HG02943 (cell line): ENCODE data around the gene KCNE1.
"Not testable (repeated sequence)": the region's sequence is repeated elsewhere in the genome, so short reads cannot be mapped to it uniquely, and the experiment has no call there.

Experiments used
- ATAC-seq: cut with Tn5 transposase; IDR thresholded peaks from one replicate; pipeline ENCODE4 v1.9.1; 2021; ENCODE audit warnings: mild to moderate bottlenecking, low read depth, moderate library complexity; ENCODE audit not compliant: unreplicated experiment

KCNE1 gene

GRCh38 chr21:34511787-34512455 is at the start of gene KCNE1:
Gene KCNE1, minus strand, starts transcription at chr21:34512210. Its CDS starts 62,576 bp downstream, at chr21:34449634.
- no peak for ATAC-seq

- no peak for ATAC-seq
Observed at GRCh38 chr21:34561806-34562205, 49.8 kb upstream of the KCNE1 start.

- no peak for ATAC-seq
Observed at GRCh38 chr21:34560609-34561008, 48.6 kb upstream of the KCNE1 start.

GRCh38 chr21:34560021-34560420 is 48.0 kb upstream of the KCNE1 start:
- no peak for ATAC-seq

- no peak for ATAC-seq
Observed at GRCh38 chr21:34559089-34559631, 47.1 kb upstream of the KCNE1 start.

GRCh38 chr21:34558166-34558565 is 46.2 kb upstream of the KCNE1 start:
- ATAC-seq, result no peak

- ATAC-seq, result no peak
Observed at GRCh38 chr21:34557261-34557660, 45.3 kb upstream of the KCNE1 start.

- not testable (repeated sequence) for ATAC-seq
Observed at GRCh38 chr21:34554670-34555069, 42.7 kb upstream of the KCNE1 start.

GRCh38 chr21:34554227-34554626 is 42.2 kb upstream of the KCNE1 start:
- no peak for ATAC-seq

- no peak for ATAC-seq
Observed at GRCh38 chr21:34553151-34553952, 41.3 kb upstream of the KCNE1 start.

GRCh38 chr21:34552360-34553098 is 40.5 kb upstream of the KCNE1 start:
- ATAC-seq, result no peak

GRCh38 chr21:34550182-34550799 is 38.3 kb upstream of the KCNE1 start:
- no peak for ATAC-seq

- ATAC-seq, result no peak
Observed at GRCh38 chr21:34548781-34549376, 36.9 kb upstream of the KCNE1 start.

GRCh38 chr21:34546542-34546941 is 34.5 kb upstream of the KCNE1 start:
- no peak for ATAC-seq

GRCh38 chr21:34545079-34545884 is 33.3 kb upstream of the KCNE1 start:
- peak; percentile 72 for ATAC-seq

- ATAC-seq, result no peak
Observed at GRCh38 chr21:34544032-34544496, 32.1 kb upstream of the KCNE1 start.

- ATAC-seq, result no peak
Observed at GRCh38 chr21:34543017-34543416, 31.0 kb upstream of the KCNE1 start.

GRCh38 chr21:34540206-34540605 is 28.2 kb upstream of the KCNE1 start:
- no peak for ATAC-seq

- no peak for ATAC-seq
Observed at GRCh38 chr21:34537838-34538237, 25.8 kb upstream of the KCNE1 start.
